Activated CD8-positive, alpha-beta memory T cell treated with anti-CD3 and anti-CD28 coated beads, Interleukin-2, amount 50 U/mL, for 4 hours (primary cell): ENCODE data around the gene TUT1.
"Not testable (repeated sequence)": the region's sequence is repeated elsewhere in the genome, so short reads cannot be mapped to it uniquely, and the experiment has no call there.

Experiments used
- DNase-seq: peaks from one replicate; pipeline ENCODE4 v3.0.0-alpha.2; 2020

TUT1 gene

GRCh38 chr11:62591448-62592145 is at the start of gene TUT1:
Gene TUT1 (minus strand): TSS chr11:62591523. CDS start chr11:62591485, 38 bp downstream.
- DNase-seq, result peak; percentile 91

GRCh38 chr11:62632492-62632891 is 41.2 kb upstream of the TUT1 start:
- DNase-seq, result no peak

- no peak for DNase-seq
Measured at GRCh38 chr11:62627713-62628112, 36.4 kb upstream of the TUT1 start.

GRCh38 chr11:62622476-62623089 is 31.3 kb upstream of the TUT1 start:
- DNase-seq, result no peak

GRCh38 chr11:62621567-62622470 is 30.5 kb upstream of the TUT1 start, which contains the start of gene B3GAT3:
Gene B3GAT3 (minus strand): TSS chr11:62621986. CDS start chr11:62621947, 39 bp downstream.
- peak; percentile 98 for DNase-seq

GRCh38 chr11:62621027-62621566 is 29.8 kb upstream of the TUT1 start:
- DNase-seq, result no peak

GRCh38 chr11:62616957-62617356 is 25.6 kb upstream of the TUT1 start:
- not testable (repeated sequence) for DNase-seq

GRCh38 chr11:62615521-62615920 is 24.2 kb upstream of the TUT1 start:
- DNase-seq, result no peak

GRCh38 chr11:62614275-62614674 is 23.0 kb upstream of the TUT1 start:
- DNase-seq, result peak; percentile 37

- no peak for DNase-seq
Measured at GRCh38 chr11:62613291-62613778, 22.0 kb upstream of the TUT1 start.

GRCh38 chr11:62612366-62613290 is 21.3 kb upstream of the TUT1 start, which contains the start of the genes EML3 and ROM1:
Gene EML3 (minus strand): TSS chr11:62612775. CDS start chr11:62612457, 318 bp downstream.
Gene ROM1 (plus strand): TSS chr11:62613257. CDS start chr11:62613282, 25 bp downstream.
- DNase-seq, result peak; percentile 90

GRCh38 chr11:62611705-62612365 is 20.5 kb upstream of the TUT1 start:
- peak; percentile 51 for DNase-seq

GRCh38 chr11:62610814-62611704 is 19.7 kb upstream of the TUT1 start:
- no peak for DNase-seq

GRCh38 chr11:62610403-62610802 is 19.1 kb upstream of the TUT1 start:
- no peak for DNase-seq

- DNase-seq, result no peak
Measured at GRCh38 chr11:62608776-62609175, 17.5 kb upstream of the TUT1 start.

- no peak for DNase-seq
Measured at GRCh38 chr11:62607714-62608113, 16.4 kb upstream of the TUT1 start.

GRCh38 chr11:62605902-62606301 is 14.6 kb upstream of the TUT1 start:
- DNase-seq, result no peak

- DNase-seq, result no peak
Measured at GRCh38 chr11:62605467-62605866, 14.1 kb upstream of the TUT1 start.

- no peak for DNase-seq
Measured at GRCh38 chr11:62604460-62605120, 13.3 kb upstream of the TUT1 start.
